Measurements from ENCODE around the gene TNPO3. TPM values are rescaled to one million over a fixed set of nuclear protein-coding genes. Genes with fewer than 3 reads are reported as not detected.

TNPO3 gene
- total and polyA plus RNA-seq, 2 of the 4 experiments (the other 2 are of a cell fraction): 24.2 to 77.2 TPM

GRCh38 chr7:128933180-128933891 lies 121.6 kb downstream of the TNPO3 start:
- no peak overlapping the region for H3K56ac ChIP-seq (ENCODE audit: extremely low read depth, insufficient read depth, low read length)
- no peak overlapping the region for H2AK9ac ChIP-seq (replicated peaks; ENCODE audit: low read depth, low read length, poor library complexity)
- H3K18ac ChIP-seq (ENCODE audit: low read depth, low read length): no peak overlapping the region
- no peak overlapping the region for H2BK20ac ChIP-seq (ENCODE audit: low read depth, low read length)
- dilution Hi-C loops (cut with HindIII; ENCODE audit: low sequenced_read_pairs, unreplicated experiment) (no loop called here), intact Hi-C loops (cut with micrococcal nuclease) (no loop called here), in situ Hi-C loops (cut with MboI; ENCODE audit: low sequenced_read_pairs) (no loop called here)
- H3K4ac ChIP-seq (ENCODE audit: low read depth, low read length): no peak overlapping the region
- H4K91ac ChIP-seq (ENCODE audit: insufficient read depth, low read depth, low read length): no peak overlapping the region
- H4K20me1 ChIP-seq (ENCODE audit: insufficient read depth, low read length): no peaks in the 10 kb centered on the region; the same call in 1 of the 2 replicates
- H3K9me3 ChIP-seq (ENCODE audit: control insufficient read depth, insufficient read depth, low read length): no peaks in the 10 kb centered on the region
- H4K8ac ChIP-seq (ENCODE audit: low read depth in 2 of 2, low read length in 2 of 2): no peak overlapping the region
- no peak overlapping the region for H3K9ac ChIP-seq (ENCODE audit: low read depth, low read length)
- H3K27me3 ChIP-seq (ENCODE audit: control insufficient read depth, insufficient read depth, low read length): peaks cover 80% of the 10 kb centered on the region
- no peak overlapping the region for H3K4me3 ChIP-seq (ENCODE audit: insufficient read depth, low read depth, low read length)
- H3K4me2 ChIP-seq (ENCODE audit: low read depth, low read length): no peak overlapping the region
- H3K79me1 ChIP-seq (ENCODE audit: low read depth in 1 of 2, low read length in 2 of 2): no peaks in the 10 kb centered on the region
- DNase-seq: no peak
- no peaks in the 10 kb centered on the region for H3K9me1 ChIP-seq (ENCODE audit: insufficient read depth, low read length)
- no peak overlapping the region for H3K14ac ChIP-seq (replicated peaks; ENCODE audit: low read depth, low read length)
- no peak overlapping the region for H2BK5ac ChIP-seq (ENCODE audit: low read depth, low read length, poor library complexity, severe bottlenecking)
- H2AFZ ChIP-seq (replicated peaks; ENCODE audit: low read length, poor library complexity): peak overlapping the region; percentile 5
- no TSS peak for BruUV-seq (replicated peaks)
- WGBS, 2 experiments (ENCODE audit: extremely low coverage in 2 of 2, insufficient read length in 1 of 2): 82% methylated on average over 5 of the region's 15 CpGs; no CpG with 5 or more reads in 1 of the 2 experiments
- H2AK5ac ChIP-seq (ENCODE audit: low read depth, low read length): no peak overlapping the region
- H3K36me3 ChIP-seq (ENCODE audit: control insufficient read depth, insufficient read depth, low read length): no peaks in the 10 kb centered on the region
- POLR2A ChIA-PET (ENCODE audit: unreplicated experiment): no interaction called here
- H3K27ac ChIP-seq (ENCODE audit: insufficient read depth, low read length): no peak overlapping the region
- no peaks in the 10 kb centered on the region; the same call in 1 of the 2 replicates for H3K4me1 ChIP-seq (ENCODE audit: control insufficient read depth, insufficient read depth, low read length)
- H2BK15ac ChIP-seq (ENCODE audit: low read depth, low read length): no peak overlapping the region
- H4K5ac ChIP-seq (ENCODE audit: low read depth, low read length): no peak overlapping the region
- no peak overlapping the region for H3K23ac ChIP-seq (ENCODE audit: low read depth, low read length)
- no peak overlapping the region for H2BK120ac ChIP-seq (ENCODE audit: low read depth, low read length)
- no peak for ATAC-seq (ENCODE audit: low read depth)
- TF ChIP-seq CHD1 (IDR thresholded peaks at IDR 0.05; ENCODE audit: low read depth, low read length) (no peak), SMC3 (IDR thresholded peaks at IDR 0.05; ENCODE audit: low read depth, low read length) (no peak), NFE2L2 (IDR thresholded peaks at IDR 0.05; ENCODE audit: low read depth, low read length) (no peak), USF2 (IDR thresholded peaks at IDR 0.05; ENCODE audit: low read depth, low read length) (no peak), MAFK (IDR thresholded peaks at IDR 0.05; ENCODE audit: low read depth, low read length) (peak; percentile 81)
- CTCF ChIA-PET: interaction anchor here (0.5 kb wide), 1 partner anchor 1532 kb away, joined by 3 read pairs; no protein-coding TSS in a partner anchor
